HG02588 (cell line): ENCODE data around the gene MAP3K9.
"Not testable (repeated sequence)": the region's sequence is repeated elsewhere in the genome, so short reads cannot be mapped to it uniquely, and the experiment has no call there.

Experiments
- ATAC-seq: cut with Tn5 transposase; IDR thresholded peaks from one replicate; pipeline ENCODE4 v1.9.1; 2021; ENCODE audit warnings: mild to moderate bottlenecking, moderate library complexity; ENCODE audit not compliant: unreplicated experiment

Gene MAP3K9

GRCh38 chr14:70809225-70810219, at the start of gene MAP3K9:
Gene MAP3K9 (minus strand): TSS chr14:70809513. CDS start chr14:70809171, 342 bp downstream.
- peak; percentile 86 for ATAC-seq

DNA sequence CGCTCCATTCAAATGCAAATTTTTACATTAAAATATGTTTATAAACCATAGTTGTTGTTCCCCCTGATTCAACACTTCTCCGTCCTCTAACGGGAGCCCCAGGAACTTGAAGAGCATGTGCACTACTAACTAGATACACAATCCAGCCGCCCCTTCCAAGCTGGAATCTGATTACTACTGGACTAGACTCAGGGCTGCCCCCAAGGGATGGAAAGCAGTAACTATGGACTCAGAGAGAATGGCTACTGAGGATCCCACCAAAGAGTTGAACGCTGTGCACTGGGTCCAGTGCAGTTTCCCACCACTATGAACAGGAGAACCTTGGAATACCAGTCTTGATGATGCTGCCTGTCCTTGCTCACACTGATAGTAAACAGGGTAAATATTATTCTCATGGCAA, 49.3 kb upstream of the MAP3K9 start:
- no peak for ATAC-seq

- no peak for ATAC-seq
Observed at GRCh38 chr14:70857496-70857890, 48.2 kb upstream of the MAP3K9 start.

- ATAC-seq = no peak
Observed at GRCh38 chr14:70856851-70857495, 47.7 kb upstream of the MAP3K9 start.

DNA sequence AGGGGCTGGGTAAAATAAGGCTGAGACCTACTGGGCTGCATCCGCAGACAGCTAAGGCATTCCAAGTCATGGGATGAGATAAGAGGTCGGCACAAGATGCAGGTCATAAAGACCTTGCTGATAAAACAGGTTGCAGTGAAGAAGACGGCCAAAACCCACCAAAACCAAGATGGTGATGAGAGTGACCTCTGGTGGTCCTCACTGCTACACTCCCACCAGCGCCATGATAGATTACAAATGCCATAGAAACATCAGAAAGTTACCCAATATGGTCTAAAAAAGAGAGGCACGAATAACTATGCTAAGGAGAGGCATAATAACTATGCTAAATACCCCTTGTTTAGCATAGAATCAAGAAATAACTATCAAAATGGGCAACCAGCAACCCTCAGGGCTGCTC, 46.2 kb upstream of the MAP3K9 start:
- no peak for ATAC-seq

DNA sequence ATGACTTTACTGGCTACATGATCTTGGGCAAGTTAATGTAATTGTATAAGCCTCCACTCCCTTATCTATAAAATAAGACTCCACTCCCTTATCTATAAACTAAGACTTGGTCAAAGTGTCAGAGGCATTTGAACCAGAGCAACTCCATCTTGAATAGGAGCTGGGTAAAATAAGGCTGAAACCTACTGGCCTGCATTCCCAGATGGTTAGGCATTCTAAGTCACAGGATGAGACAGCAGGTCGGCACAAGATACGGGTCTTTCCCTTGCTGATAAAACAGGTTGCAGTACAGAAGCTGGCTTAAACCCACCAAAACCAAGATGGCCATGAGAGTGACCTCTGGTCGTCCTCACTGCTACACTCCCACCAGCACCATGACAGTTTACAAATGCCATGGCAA, 44.3 kb upstream of the MAP3K9 start:
- ATAC-seq = not testable (repeated sequence)

GRCh38 chr14:70847406-70848090, 38.2 kb upstream of the MAP3K9 start:
- ATAC-seq = no peak

DNA sequence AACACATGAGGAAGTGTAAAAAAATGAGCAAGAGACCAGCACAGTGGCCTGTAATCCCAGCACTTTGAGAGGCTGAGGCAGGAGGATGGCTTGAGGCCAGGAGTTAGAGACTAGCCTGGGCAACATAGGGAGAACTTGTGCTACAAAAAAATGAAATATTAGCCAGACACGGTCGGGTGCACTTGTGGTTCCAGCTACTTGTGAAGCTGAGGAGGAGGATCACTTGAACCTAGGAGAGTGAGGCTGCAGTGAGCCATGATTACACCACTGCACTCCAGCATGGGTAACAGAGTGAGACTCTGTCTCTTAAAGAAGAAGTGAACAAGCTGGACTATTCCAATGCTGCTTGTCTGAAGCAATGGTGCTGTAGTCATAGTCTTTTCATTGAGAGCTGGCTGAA, 36.3 kb upstream of the MAP3K9 start:
- ATAC-seq = no peak

GRCh38 chr14:70842851-70843462, 33.6 kb upstream of the MAP3K9 start:
- no peak for ATAC-seq

- ATAC-seq = no peak
Observed at GRCh38 chr14:70838076-70838475, 28.8 kb upstream of the MAP3K9 start.

GRCh38 chr14:70836946-70837345, 27.6 kb upstream of the MAP3K9 start:
- no peak for ATAC-seq

DNA sequence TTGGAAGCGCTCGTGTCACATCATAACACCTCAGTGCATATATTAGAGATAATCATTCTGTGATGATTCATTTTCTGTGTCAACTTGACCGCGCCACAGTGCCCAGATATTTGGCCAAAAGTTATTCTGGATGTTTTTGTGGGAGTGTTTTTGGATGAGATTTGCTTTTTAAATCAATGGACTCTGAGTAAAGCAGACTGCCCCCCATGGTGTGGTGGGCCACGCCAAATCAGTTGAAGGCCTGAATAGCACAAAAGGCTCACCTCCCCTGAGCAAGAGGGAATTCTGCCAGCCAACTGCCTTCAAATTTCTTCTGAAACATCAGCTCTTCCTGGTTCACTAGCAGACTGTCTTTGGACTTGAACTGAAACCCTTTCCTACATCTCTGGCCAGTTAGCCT, 24.6 kb upstream of the MAP3K9 start:
- ATAC-seq = no peak

GRCh38 chr14:70832561-70833305, 23.4 kb upstream of the MAP3K9 start:
- ATAC-seq = no peak

GRCh38 chr14:70830998-70831781, 21.9 kb upstream of the MAP3K9 start:
- ATAC-seq = peak; percentile 49

GRCh38 chr14:70828188-70828587, 18.9 kb upstream of the MAP3K9 start:
- ATAC-seq = no peak

GRCh38 chr14:70827752-70828151, 18.4 kb upstream of the MAP3K9 start:
- ATAC-seq = no peak

- ATAC-seq = no peak
Observed at GRCh38 chr14:70827347-70827746, 18.0 kb upstream of the MAP3K9 start.

GRCh38 chr14:70823281-70823680, 14.0 kb upstream of the MAP3K9 start:
- no peak for ATAC-seq

- ATAC-seq = no peak
Observed at GRCh38 chr14:70822530-70823185, 13.3 kb upstream of the MAP3K9 start.
